Parathyroid adenoma (tissue), 2 donors: ENCODE results near the gene YWHAB.

ENCODE experiments used
- H2AFZ ChIP-seq: fragments of 300-600 bp; sonication (generic); one replicate; pipeline ENCODE4 v1.7.0; 2017; ENCODE audit warnings: antibody characterized with exemption, mild to moderate bottlenecking
- H3K27ac ChIP-seq: fragments of 300-600 bp; sonication (generic); one replicate; pipeline ENCODE4 v1.7.0; 2017
- H3K27me3 ChIP-seq: fragments of 300-600 bp; sonication (generic); one replicate; pipeline ENCODE4 v1.7.0; 2017; ENCODE audit warnings: low read length; ENCODE audit not compliant: control insufficient read depth, insufficient read depth
- H3K36me3 ChIP-seq: fragments of 300-600 bp; sonication (generic); one replicate; pipeline ENCODE4 v1.7.0; 2017; ENCODE audit warnings: low read length; ENCODE audit not compliant: control insufficient read depth, insufficient read depth
- H3K4me1 ChIP-seq: fragments of 300-600 bp; sonication (generic); one replicate; pipeline ENCODE4 v1.7.0; 2017; ENCODE audit warnings: control low read depth
- H3K4me2 ChIP-seq: fragments of 300-600 bp; sonication (generic); one replicate; pipeline ENCODE4 v1.7.0; 2017; ENCODE audit warnings: low read length
- H3K4me3 ChIP-seq: fragments of 300-600 bp; sonication (generic); one replicate; pipeline ENCODE4 v1.7.0; 2017; ENCODE audit warnings: low read depth, low read length
- H3K79me2 ChIP-seq: fragments of 300-600 bp; sonication (generic); one replicate; pipeline ENCODE4 v1.7.0; 2017; ENCODE audit warnings: control low read depth
- H3K9ac ChIP-seq: fragments of 300-600 bp; sonication (generic); one replicate; pipeline ENCODE4 v1.7.0; 2017; ENCODE audit warnings: mild to moderate bottlenecking
- H3K9me3 ChIP-seq: fragments of 300-600 bp; sonication (generic); one replicate; pipeline ENCODE4 v1.7.0; 2017; ENCODE audit warnings: low read length; ENCODE audit not compliant: control insufficient read depth
- TF ChIP-seq, protein P1 (sequence below): fragments of 300-600 bp; sonication (generic); IDR thresholded peaks from one replicate; pipeline ENCODE4 v1.7.0; 2017; ENCODE audit warnings: antibody characterized with exemption, mild to moderate bottlenecking
- donor health status: primary hyperparathyroidism.

YWHAB gene

DNA sequence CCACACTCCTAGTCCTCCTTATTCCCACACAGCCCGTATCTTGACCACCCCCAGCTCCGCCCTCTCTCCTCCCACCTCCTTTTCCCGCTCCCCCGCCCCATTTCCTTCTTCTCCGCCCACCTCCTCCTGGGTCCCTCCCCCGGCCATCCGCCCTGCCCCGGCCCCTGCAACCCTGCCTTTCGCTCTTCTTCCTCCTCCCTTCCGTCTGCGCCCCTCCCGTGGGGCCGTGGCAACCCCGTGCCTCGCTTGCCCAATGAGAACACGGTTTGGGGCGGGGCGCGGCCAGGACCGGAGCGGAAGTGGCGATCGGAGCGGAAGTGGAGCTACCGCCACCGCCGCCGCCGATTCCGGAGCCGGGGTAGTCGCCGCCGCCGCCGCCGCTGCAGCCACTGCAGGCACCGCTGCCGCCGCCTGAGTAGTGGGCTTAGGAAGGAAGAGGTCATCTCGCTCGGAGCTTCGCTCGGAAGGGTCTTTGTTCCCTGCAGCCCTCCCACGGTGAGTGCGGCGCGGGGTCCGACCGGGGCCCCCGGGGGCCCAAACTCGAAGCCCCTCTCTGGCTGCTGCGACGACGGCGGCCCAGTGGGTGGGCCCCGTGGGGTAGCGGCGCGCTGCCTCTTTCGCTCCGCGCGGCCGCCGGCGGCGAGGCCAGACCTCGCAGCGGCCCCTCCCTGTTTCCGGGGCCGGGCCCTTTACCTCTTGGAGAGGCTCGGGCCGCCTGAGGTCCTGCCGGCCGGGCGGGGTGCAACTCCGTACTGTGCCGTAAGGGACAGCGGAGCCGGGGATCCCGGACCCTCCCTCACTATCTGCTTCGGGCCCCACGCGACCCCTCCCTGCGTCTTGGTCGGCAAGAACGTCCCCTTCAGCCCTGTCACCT is at the start of gene YWHAB:
Gene YWHAB (plus strand): TSS at position 314 of the 874 bp plus-strand sequence. CDS start 15,829 bp downstream, outside the sequence.
- Histone ChIP-seq H3K27ac (peak within 1 kb of the TSS; percentile 73), H3K4me3 (peak within 1 kb of the TSS; percentile 84), H3K9ac (peak within 1 kb of the TSS; percentile 22), H3K9me3 (no peaks in the 10 kb centered on the region), H3K4me1 (peaks cover 12% of the 10 kb centered on the region), H3K4me2 (peak within 1 kb of the TSS; percentile 82), H3K79me2 (peaks cover 41% of the 10 kb centered on the region), H3K36me3 (no peaks in the 10 kb centered on the region), H2AFZ (peak within 1 kb of the TSS; percentile 80), H3K27me3 (no peaks in the 10 kb centered on the region)
- TF ChIP-seq, protein P1, sequence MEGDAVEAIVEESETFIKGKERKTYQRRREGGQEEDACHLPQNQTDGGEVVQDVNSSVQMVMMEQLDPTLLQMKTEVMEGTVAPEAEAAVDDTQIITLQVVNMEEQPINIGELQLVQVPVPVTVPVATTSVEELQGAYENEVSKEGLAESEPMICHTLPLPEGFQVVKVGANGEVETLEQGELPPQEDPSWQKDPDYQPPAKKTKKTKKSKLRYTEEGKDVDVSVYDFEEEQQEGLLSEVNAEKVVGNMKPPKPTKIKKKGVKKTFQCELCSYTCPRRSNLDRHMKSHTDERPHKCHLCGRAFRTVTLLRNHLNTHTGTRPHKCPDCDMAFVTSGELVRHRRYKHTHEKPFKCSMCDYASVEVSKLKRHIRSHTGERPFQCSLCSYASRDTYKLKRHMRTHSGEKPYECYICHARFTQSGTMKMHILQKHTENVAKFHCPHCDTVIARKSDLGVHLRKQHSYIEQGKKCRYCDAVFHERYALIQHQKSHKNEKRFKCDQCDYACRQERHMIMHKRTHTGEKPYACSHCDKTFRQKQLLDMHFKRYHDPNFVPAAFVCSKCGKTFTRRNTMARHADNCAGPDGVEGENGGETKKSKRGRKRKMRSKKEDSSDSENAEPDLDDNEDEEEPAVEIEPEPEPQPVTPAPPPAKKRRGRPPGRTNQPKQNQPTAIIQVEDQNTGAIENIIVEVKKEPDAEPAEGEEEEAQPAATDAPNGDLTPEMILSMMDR = no peak

GRCh38 chr20:44836601-44837120 is 48.8 kb upstream of the YWHAB start:
- Histone ChIP-seq H3K4me3 (no peak overlapping the region), H3K36me3 (no peaks in the 10 kb centered on the region), H3K9me3 (no peaks in the 10 kb centered on the region), H2AFZ (no peak overlapping the region), H3K79me2 (no peaks in the 10 kb centered on the region), H3K9ac (no peak overlapping the region), H3K27ac (no peak overlapping the region), H3K4me1 (no peaks in the 10 kb centered on the region), H3K27me3 (no peaks in the 10 kb centered on the region), H3K4me2 (no peak overlapping the region)
- TF ChIP-seq, protein P1 = no peak

DNA sequence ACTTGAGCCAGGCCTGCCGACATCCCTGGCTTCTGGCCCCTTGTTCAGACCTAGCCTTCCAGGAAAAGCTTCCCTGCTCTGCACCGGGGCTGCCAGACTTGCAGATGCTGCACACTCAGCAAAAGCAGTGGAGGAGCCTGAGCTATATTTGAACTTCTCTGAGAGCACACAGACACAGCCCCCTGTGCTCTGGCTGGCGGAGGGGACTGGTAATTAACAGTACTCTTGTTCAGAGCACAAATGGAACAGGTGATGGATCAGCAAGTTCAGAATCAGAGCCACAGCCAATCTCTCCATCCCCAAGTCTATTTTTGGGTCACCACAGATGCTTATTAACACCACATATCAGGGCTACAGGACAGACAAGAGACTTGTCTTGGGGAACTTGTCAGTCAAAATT is 47.6 kb upstream of the YWHAB start:
- H3K36me3 ChIP-seq = no peaks in the 10 kb centered on the region
- H3K9ac ChIP-seq = no peak overlapping the region
- H3K4me2 ChIP-seq = no peak overlapping the region
- no peak overlapping the region for H3K27ac ChIP-seq
- H3K4me1 ChIP-seq = no peaks in the 10 kb centered on the region
- H3K4me3 ChIP-seq = no peak overlapping the region
- H2AFZ ChIP-seq = no peak overlapping the region
- H3K27me3 ChIP-seq = no peaks in the 10 kb centered on the region
- no peaks in the 10 kb centered on the region for H3K79me2 ChIP-seq
- TF ChIP-seq, protein P1 = no peak
- H3K9me3 ChIP-seq = no peaks in the 10 kb centered on the region

DNA sequence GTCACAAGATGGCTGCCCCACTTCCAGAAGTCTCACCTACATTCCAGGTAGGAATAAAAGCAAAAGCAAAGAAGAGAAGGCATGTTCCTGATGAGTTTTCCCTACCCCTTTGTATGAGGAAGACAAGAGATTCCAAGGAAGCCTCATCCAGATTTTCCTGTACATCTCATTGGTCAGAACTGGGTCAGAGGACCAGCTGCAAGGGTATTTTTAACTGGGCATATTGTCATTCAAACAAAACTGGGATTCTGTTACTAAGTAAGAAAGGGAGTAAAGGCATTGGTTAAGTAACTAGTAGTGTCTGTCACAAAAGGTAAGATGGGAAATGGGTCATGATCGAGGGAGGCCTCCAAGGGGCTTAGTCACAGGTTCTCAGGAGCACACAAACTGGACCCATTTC is 47.0 kb upstream of the YWHAB start:
- Histone ChIP-seq H3K36me3 (no peaks in the 10 kb centered on the region), H3K27ac (no peak overlapping the region), H3K9me3 (no peaks in the 10 kb centered on the region), H2AFZ (no peak overlapping the region), H3K79me2 (no peaks in the 10 kb centered on the region), H3K27me3 (no peaks in the 10 kb centered on the region), H3K9ac (no peak overlapping the region), H3K4me2 (no peak overlapping the region), H3K4me3 (no peak overlapping the region), H3K4me1 (no peaks in the 10 kb centered on the region)
- TF ChIP-seq, protein P1 = no peak
